ENCODE results near the gene HLCS.
"Not testable (repeated sequence)": the region's sequence is repeated elsewhere in the genome, so short reads cannot be mapped to it uniquely, and the experiment has no call there.

Gene HLCS

DNA sequence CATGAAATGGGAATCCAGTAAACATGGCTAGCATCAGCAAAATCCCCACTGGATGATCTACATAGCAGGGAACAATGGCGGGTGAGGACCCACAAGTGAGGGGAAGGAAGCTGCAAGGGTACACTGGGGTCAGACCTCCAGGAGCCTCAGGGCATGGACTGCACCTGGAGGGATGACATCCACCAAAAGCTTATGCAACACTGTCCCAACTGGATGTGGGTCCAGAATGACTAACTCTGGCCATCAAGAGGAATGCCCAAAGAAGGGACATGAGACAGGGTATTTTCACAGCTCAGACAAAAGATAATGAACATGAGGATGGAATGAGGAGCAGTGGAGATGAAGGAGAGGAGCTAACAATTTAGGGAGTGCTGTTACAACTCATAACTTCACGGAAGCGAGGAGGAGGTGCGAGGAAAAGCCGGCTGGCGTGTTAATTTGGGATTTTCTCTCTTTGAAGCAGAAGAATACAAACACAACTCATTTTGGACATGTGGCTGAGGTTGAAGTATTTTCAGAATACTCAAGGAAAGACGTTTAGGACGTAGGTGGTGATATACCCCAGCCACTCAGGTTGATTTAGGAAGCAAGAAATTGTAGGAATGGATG, 5.7 kb downstream of the HLCS start:
- H3K4me2 ChIP-seq (ENCODE audit: low read depth, low read length): no peak overlapping the region
- no peaks in the 10 kb centered on the region for H3K9me3 ChIP-seq (replicated peaks; ENCODE audit: insufficient read depth, low read length)
- H3K4me1 ChIP-seq (ENCODE audit: low read length): peaks cover 11% of the 10 kb centered on the region
- no peaks in the 10 kb centered on the region for H4K20me1 ChIP-seq (ENCODE audit: insufficient read depth, low read length)
- H3K36me3 ChIP-seq (replicated peaks; ENCODE audit: insufficient read depth, low read length): no peaks in the 10 kb centered on the region
- TF ChIP-seq EZH2 (optimal IDR thresholded peaks at IDR 0.05; ENCODE audit: low read depth, low read length) (no peak), EZH2phosphoT487 (IDR thresholded peaks at IDR 0.05; ENCODE audit: low read length) (no peak)
- TF ChIP-seq, protein P1, sequence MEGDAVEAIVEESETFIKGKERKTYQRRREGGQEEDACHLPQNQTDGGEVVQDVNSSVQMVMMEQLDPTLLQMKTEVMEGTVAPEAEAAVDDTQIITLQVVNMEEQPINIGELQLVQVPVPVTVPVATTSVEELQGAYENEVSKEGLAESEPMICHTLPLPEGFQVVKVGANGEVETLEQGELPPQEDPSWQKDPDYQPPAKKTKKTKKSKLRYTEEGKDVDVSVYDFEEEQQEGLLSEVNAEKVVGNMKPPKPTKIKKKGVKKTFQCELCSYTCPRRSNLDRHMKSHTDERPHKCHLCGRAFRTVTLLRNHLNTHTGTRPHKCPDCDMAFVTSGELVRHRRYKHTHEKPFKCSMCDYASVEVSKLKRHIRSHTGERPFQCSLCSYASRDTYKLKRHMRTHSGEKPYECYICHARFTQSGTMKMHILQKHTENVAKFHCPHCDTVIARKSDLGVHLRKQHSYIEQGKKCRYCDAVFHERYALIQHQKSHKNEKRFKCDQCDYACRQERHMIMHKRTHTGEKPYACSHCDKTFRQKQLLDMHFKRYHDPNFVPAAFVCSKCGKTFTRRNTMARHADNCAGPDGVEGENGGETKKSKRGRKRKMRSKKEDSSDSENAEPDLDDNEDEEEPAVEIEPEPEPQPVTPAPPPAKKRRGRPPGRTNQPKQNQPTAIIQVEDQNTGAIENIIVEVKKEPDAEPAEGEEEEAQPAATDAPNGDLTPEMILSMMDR (IDR thresholded peaks at IDR 0.05; ENCODE audit: low read length): no peak
- no peak overlapping the region for H3K9ac ChIP-seq (ENCODE audit: low read length)
- H3K9me2 ChIP-seq (replicated peaks; ENCODE audit: insufficient read depth, low read length): no peaks in the 10 kb centered on the region
- no peak overlapping the region for H3K27ac ChIP-seq (ENCODE audit: low read length)
- no peaks in the 10 kb centered on the region for H3K79me2 ChIP-seq (ENCODE audit: low read length)
- no peak overlapping the region for H2AFZ ChIP-seq (ENCODE audit: low read length)
- no peak for DNase-seq
- H3F3A ChIP-seq (ENCODE audit: insufficient read depth, low read length): no peaks in the 10 kb centered on the region
- H3K4me3 ChIP-seq (ENCODE audit: low read length): no peak overlapping the region
- no peaks in the 10 kb centered on the region for H3K27me3 ChIP-seq (replicated peaks; ENCODE audit: insufficient read depth, low read length)

DNA sequence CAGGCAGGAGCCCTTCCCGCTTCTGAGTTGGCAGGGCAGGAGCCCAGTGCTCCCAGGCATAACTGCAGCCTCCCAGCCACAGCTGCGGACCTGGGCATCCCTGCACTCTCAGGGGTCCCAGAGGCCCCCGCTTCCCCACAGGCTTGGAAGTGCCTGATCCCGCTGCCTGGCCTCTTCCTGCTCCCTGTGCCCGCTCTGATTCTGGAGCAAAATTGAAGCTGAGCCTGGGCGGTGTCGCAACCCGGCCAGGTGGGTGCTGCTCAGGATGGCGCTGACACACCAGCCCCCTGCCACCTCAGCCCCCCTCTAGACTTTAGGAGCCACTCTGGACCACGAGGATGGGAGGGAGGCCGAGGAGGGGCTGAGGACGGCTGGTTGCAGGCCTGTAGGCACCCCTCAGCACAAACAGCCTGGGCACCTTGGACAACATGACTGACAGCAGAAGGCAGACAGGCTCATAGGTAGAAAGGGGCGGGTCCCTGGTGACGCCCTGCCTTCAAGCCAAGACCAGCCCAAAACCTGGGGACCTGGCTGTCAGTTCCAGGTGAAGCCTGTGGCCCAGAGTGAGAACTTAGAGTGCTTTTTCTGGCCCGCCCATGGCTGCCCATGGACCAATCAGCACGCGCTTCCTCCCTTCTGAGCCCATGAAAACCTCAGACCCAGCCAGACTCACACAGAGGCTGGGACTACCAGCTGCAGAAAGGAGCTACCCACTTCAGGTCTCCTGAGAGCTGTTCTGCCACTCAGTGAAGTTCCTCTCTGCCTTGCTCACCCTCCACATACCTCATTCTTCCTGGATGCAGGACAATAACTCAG, 7.2 kb downstream of the HLCS start:
- Histone ChIP-seq H3F3A (ENCODE audit: insufficient read depth, low read length) (no peaks in the 10 kb centered on the region), H2AFZ (ENCODE audit: low read length) (no peak overlapping the region), H3K9me3 (replicated peaks; ENCODE audit: insufficient read depth, low read length) (no peaks in the 10 kb centered on the region), H3K36me3 (replicated peaks; ENCODE audit: insufficient read depth, low read length) (no peaks in the 10 kb centered on the region), H3K27me3 (replicated peaks; ENCODE audit: insufficient read depth, low read length) (no peaks in the 10 kb centered on the region), H3K9ac (ENCODE audit: low read length) (no peak overlapping the region), H3K27ac (ENCODE audit: low read length) (no peak overlapping the region), H3K4me2 (ENCODE audit: low read depth, low read length) (no peak overlapping the region), H3K4me1 (ENCODE audit: low read length) (peaks cover 5% of the 10 kb centered on the region), H3K9me2 (replicated peaks; ENCODE audit: insufficient read depth, low read length) (no peaks in the 10 kb centered on the region), H3K79me2 (ENCODE audit: low read length) (no peaks in the 10 kb centered on the region), H3K4me3 (ENCODE audit: low read length) (no peak overlapping the region), H4K20me1 (ENCODE audit: insufficient read depth, low read length) (no peaks in the 10 kb centered on the region)
- peak; percentile 19 for DNase-seq
- TF ChIP-seq, protein P1 (IDR thresholded peaks at IDR 0.05; ENCODE audit: low read length): no peak
- TF ChIP-seq EZH2phosphoT487 (IDR thresholded peaks at IDR 0.05; ENCODE audit: low read length) (no peak), EZH2 (optimal IDR thresholded peaks at IDR 0.05; ENCODE audit: low read depth, low read length) (no peak)

DNA sequence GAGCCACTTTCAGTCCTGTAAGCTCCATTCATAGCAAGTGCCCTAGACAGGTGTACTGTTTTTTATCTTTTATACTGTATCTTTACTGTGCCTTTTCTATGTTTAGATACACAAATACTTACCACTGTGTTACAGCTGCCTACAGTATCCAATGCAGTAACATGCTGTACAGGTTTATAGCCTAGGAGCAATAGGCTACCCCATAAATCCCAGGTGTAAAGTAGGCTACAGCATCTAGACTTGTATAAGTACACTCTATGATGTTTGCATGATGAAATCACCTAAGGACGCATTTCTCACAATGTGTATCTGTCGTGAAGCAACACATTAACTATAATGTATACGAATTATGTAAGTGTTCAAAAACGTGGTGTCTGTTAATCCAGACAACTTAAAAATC, 10.7 kb downstream of the HLCS start:
- H3K9me3 ChIP-seq (replicated peaks; ENCODE audit: insufficient read depth, low read length): no peaks in the 10 kb centered on the region
- no peak for DNase-seq
- H3F3A ChIP-seq (ENCODE audit: insufficient read depth, low read length): no peaks in the 10 kb centered on the region
- H3K9me2 ChIP-seq (replicated peaks; ENCODE audit: insufficient read depth, low read length): no peaks in the 10 kb centered on the region
- no peaks in the 10 kb centered on the region for H3K27me3 ChIP-seq (replicated peaks; ENCODE audit: insufficient read depth, low read length)
- no peak overlapping the region for H3K4me2 ChIP-seq (ENCODE audit: low read depth, low read length)
- H3K9ac ChIP-seq (ENCODE audit: low read length): no peak overlapping the region
- no peak overlapping the region for H3K27ac ChIP-seq (ENCODE audit: low read length)
- no peak overlapping the region for H2AFZ ChIP-seq (ENCODE audit: low read length)
- no peaks in the 10 kb centered on the region for H3K36me3 ChIP-seq (replicated peaks; ENCODE audit: insufficient read depth, low read length)
- no peak overlapping the region for H3K4me3 ChIP-seq (ENCODE audit: low read length)
- H3K4me1 ChIP-seq (ENCODE audit: low read length): peaks cover 5% of the 10 kb centered on the region
- no peak for TF ChIP-seq EZH2 (optimal IDR thresholded peaks at IDR 0.05; ENCODE audit: low read depth, low read length)
- TF ChIP-seq, protein P1 (IDR thresholded peaks at IDR 0.05; ENCODE audit: low read length): no peak
- no peak for TF ChIP-seq EZH2phosphoT487 (IDR thresholded peaks at IDR 0.05; ENCODE audit: low read length)
- H4K20me1 ChIP-seq (ENCODE audit: insufficient read depth, low read length): no peaks in the 10 kb centered on the region
- H3K79me2 ChIP-seq (ENCODE audit: low read length): no peaks in the 10 kb centered on the region

DNA sequence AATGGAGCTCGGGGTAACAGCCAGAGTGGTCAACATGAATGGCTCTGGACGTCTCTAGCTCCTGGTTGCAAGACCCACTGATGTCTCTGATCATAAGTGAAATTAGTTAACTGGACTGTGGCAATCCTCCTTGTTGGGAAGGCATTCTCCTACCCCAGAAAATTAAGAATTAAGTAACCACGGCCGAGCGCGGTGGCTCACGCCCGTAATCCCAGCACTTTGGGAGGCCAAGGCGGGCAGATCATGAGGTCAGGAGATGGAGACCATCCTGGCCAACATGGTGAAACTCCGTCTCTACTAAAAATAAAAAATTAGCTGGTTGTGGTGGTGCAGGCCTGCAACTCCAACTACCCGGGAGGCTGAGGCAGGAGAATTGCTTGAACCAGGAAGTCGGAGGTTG, 14.1 kb downstream of the HLCS start:
- not testable (repeated sequence) for H3F3A ChIP-seq (ENCODE audit: insufficient read depth, low read length); H3K4me1 ChIP-seq (ENCODE audit: low read length); H3K27ac ChIP-seq (ENCODE audit: low read length); H2AFZ ChIP-seq (ENCODE audit: low read length); H3K9ac ChIP-seq (ENCODE audit: low read length); H3K79me2 ChIP-seq (ENCODE audit: low read length); H3K27me3 ChIP-seq (replicated peaks; ENCODE audit: insufficient read depth, low read length); H3K9me3 ChIP-seq (replicated peaks; ENCODE audit: insufficient read depth, low read length); H3K4me3 ChIP-seq (ENCODE audit: low read length); H3K4me2 ChIP-seq (ENCODE audit: low read depth, low read length); H4K20me1 ChIP-seq (ENCODE audit: insufficient read depth, low read length); DNase-seq; H3K9me2 ChIP-seq (replicated peaks; ENCODE audit: insufficient read depth, low read length); H3K36me3 ChIP-seq (replicated peaks; ENCODE audit: insufficient read depth, low read length)
